Measurements from ENCODE around the gene MRTO4. TPM values are rescaled to one million over a fixed set of nuclear protein-coding genes. Genes with fewer than 3 reads are reported as not detected.
A peak's percentile ranks its signal among the peaks of the same experiment; 100 is the strongest.

Gene MRTO4
- total and polyA plus RNA-seq, 10 of the 15 experiments (the other 5 are each of a cell fraction or from before 2014, with no cell fraction given): 43.5 to 99.5 (median 69.7) TPM

DNA sequence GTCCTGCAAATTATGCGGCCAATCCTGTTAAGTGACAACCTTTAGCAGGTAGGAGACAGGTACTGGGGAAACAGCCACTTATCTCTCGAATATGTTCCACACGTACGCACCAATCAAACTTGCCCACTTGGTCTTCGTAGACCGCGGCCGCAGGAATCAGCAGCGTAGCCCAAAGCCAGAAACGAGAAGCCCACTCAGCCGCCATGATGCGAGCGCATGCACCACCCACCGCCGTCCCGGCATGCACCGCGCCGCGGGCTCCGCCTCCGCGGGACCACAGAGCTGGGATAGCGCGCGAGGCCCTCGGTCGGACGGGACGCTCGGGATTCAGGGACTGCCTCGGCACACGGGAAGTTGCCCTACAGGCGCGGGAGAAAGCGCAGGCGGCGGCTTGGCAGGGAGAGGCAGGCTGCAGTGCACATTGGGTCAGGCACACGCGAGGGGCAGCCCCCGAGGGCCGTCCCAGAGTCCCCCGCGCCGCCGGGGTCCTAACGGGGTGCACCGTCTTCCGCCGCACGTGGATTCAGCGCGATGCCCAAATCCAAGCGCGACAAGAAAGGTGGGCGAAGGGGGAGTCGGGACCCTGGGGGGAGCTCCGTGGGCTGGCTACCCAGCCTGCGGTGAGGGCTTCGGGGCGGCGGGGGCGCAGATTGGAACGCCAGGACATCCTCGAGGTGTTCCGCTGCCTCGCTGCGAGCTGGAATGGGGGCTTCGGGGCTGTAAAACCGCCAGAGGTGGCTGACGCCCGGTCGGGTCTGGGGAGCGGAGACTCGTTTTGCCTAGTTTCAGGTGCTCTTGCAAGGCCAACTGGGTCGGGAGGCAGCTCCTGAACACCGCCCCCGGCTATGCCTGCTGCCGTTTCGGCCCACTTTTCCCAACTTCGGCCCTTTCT is at the start of gene MRTO4, which contains the start of gene EMC1 (continued):
- TF ChIP-seq RFX5 (IDR thresholded peaks at IDR 0.05; ENCODE audit: low read depth, low read length): peak; percentile 40; the same call in 1 of the 2 replicates
- TF ChIP-seq NR2F1 (conservative IDR thresholded peaks at IDR 0.05): 0 out of 2 replicates have a peak, but pooled peaks have one; percentile 50
- TF ChIP-seq, protein P1, sequence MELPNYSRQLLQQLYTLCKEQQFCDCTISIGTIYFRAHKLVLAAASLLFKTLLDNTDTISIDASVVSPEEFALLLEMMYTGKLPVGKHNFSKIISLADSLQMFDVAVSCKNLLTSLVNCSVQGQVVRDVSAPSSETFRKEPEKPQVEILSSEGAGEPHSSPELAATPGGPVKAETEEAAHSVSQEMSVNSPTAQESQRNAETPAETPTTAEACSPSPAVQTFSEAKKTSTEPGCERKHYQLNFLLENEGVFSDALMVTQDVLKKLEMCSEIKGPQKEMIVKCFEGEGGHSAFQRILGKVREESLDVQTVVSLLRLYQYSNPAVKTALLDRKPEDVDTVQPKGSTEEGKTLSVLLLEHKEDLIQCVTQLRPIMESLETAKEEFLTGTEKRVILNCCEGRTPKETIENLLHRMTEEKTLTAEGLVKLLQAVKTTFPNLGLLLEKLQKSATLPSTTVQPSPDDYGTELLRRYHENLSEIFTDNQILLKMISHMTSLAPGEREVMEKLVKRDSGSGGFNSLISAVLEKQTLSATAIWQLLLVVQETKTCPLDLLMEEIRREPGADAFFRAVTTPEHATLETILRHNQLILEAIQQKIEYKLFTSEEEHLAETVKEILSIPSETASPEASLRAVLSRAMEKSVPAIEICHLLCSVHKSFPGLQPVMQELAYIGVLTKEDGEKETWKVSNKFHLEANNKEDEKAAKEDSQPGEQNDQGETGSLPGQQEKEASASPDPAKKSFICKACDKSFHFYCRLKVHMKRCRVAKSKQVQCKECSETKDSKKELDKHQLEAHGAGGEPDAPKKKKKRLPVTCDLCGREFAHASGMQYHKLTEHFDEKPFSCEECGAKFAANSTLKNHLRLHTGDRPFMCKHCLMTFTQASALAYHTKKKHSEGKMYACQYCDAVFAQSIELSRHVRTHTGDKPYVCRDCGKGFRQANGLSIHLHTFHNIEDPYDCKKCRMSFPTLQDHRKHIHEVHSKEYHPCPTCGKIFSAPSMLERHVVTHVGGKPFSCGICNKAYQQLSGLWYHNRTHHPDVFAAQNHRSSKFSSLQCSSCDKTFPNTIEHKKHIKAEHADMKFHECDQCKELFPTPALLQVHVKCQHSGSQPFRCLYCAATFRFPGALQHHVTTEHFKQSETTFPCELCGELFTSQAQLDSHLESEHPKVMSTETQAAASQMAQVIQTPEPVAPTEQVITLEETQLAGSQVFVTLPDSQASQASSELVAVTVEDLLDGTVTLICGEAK (IDR thresholded peaks at IDR 0.05; ENCODE audit: borderline replicate concordance): peak; percentile 69
- no peak for TF ChIP-seq ZNF622 (IDR thresholded peaks at IDR 0.05)
- TF ChIP-seq TBL1XR1 (IDR thresholded peaks at IDR 0.05; ENCODE audit: low read depth, low read length): peak; percentile 52; the same call in 1 of the 2 replicates
- TF ChIP-seq ESRRA (IDR thresholded peaks at IDR 0.05; ENCODE audit: low read length): peak; percentile 46; the same call in 1 of the 2 replicates
- peak; percentile 67 for TF ChIP-seq SMAD5 (IDR thresholded peaks at IDR 0.05; ENCODE audit: low read depth)
- peak; percentile 66 for TF ChIP-seq SP1 (IDR thresholded peaks at IDR 0.05; ENCODE audit: low read depth, low read length)
- TF ChIP-seq, protein P2, sequence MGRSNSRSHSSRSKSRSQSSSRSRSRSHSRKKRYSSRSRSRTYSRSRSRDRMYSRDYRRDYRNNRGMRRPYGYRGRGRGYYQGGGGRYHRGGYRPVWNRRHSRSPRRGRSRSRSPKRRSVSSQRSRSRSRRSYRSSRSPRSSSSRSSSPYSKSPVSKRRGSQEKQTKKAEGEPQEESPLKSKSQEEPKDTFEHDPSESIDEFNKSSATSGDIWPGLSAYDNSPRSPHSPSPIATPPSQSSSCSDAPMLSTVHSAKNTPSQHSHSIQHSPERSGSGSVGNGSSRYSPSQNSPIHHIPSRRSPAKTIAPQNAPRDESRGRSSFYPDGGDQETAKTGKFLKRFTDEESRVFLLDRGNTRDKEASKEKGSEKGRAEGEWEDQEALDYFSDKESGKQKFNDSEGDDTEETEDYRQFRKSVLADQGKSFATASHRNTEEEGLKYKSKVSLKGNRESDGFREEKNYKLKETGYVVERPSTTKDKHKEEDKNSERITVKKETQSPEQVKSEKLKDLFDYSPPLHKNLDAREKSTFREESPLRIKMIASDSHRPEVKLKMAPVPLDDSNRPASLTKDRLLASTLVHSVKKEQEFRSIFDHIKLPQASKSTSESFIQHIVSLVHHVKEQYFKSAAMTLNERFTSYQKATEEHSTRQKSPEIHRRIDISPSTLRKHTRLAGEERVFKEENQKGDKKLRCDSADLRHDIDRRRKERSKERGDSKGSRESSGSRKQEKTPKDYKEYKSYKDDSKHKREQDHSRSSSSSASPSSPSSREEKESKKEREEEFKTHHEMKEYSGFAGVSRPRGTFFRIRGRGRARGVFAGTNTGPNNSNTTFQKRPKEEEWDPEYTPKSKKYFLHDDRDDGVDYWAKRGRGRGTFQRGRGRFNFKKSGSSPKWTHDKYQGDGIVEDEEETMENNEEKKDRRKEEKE (IDR thresholded peaks at IDR 0.05): no peak
- TF ChIP-seq, protein P3, sequence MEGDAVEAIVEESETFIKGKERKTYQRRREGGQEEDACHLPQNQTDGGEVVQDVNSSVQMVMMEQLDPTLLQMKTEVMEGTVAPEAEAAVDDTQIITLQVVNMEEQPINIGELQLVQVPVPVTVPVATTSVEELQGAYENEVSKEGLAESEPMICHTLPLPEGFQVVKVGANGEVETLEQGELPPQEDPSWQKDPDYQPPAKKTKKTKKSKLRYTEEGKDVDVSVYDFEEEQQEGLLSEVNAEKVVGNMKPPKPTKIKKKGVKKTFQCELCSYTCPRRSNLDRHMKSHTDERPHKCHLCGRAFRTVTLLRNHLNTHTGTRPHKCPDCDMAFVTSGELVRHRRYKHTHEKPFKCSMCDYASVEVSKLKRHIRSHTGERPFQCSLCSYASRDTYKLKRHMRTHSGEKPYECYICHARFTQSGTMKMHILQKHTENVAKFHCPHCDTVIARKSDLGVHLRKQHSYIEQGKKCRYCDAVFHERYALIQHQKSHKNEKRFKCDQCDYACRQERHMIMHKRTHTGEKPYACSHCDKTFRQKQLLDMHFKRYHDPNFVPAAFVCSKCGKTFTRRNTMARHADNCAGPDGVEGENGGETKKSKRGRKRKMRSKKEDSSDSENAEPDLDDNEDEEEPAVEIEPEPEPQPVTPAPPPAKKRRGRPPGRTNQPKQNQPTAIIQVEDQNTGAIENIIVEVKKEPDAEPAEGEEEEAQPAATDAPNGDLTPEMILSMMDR (IDR thresholded peaks at IDR 0.05 in 2 of 3, conservative IDR thresholded peaks at IDR 0.05 in 1 of 3; ENCODE audit: control insufficient read depth in 2 of 3, extremely low read depth in 1 of 3, insufficient read depth in 1 of 3, low read depth in 3 of 3, low read length in 3 of 3): no peak
- TF ChIP-seq, protein P4, sequence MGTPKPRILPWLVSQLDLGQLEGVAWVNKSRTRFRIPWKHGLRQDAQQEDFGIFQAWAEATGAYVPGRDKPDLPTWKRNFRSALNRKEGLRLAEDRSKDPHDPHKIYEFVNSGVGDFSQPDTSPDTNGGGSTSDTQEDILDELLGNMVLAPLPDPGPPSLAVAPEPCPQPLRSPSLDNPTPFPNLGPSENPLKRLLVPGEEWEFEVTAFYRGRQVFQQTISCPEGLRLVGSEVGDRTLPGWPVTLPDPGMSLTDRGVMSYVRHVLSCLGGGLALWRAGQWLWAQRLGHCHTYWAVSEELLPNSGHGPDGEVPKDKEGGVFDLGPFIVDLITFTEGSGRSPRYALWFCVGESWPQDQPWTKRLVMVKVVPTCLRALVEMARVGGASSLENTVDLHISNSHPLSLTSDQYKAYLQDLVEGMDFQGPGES (IDR thresholded peaks at IDR 0.05): peak; percentile 40; the same call in 1 of the 2 replicates
- TF ChIP-seq, protein P5, sequence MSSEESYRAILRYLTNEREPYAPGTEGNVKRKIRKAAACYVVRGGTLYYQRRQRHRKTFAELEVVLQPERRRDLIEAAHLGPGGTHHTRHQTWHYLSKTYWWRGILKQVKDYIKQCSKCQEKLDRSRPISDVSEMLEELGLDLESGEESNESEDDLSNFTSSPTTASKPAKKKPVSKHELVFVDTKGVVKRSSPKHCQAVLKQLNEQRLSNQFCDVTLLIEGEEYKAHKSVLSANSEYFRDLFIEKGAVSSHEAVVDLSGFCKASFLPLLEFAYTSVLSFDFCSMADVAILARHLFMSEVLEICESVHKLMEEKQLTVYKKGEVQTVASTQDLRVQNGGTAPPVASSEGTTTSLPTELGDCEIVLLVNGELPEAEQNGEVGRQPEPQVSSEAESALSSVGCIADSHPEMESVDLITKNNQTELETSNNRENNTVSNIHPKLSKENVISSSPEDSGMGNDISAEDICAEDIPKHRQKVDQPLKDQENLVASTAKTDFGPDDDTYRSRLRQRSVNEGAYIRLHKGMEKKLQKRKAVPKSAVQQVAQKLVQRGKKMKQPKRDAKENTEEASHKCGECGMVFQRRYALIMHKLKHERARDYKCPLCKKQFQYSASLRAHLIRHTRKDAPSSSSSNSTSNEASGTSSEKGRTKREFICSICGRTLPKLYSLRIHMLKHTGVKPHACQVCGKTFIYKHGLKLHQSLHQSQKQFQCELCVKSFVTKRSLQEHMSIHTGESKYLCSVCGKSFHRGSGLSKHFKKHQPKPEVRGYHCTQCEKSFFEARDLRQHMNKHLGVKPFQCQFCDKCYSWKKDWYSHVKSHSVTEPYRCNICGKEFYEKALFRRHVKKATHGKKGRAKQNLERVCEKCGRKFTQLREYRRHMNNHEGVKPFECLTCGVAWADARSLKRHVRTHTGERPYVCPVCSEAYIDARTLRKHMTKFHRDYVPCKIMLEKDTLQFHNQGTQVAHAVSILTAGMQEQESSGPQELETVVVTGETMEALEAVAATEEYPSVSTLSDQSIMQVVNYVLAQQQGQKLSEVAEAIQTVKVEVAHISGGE (CRISPR knock-in tag; IDR thresholded peaks at IDR 0.05): no peak

All from GM12878 (cell line).